IMR-90 (cell line): ENCODE results near the gene ME3.

Experiments used
- CTCF ChIP-seq: conservative IDR thresholded peaks from 2 replicates; pipeline ENCODE4 v1.5.1; 2012; ENCODE audit warnings: mild to moderate bottlenecking, low read depth, low read length, improper control_type of control experiment
- POLR2A ChIP-seq: IDR thresholded peaks from 2 replicates; pipeline ENCODE4 v1.6.1; 2012; ENCODE audit warnings: mild to moderate bottlenecking, low read depth, low read length
- RAD21 ChIP-seq: IDR thresholded peaks from 2 replicates; pipeline ENCODE4 v1.6.1; 2012; ENCODE audit warnings: low read length, improper control_type of control experiment
- RCOR1 ChIP-seq: IDR thresholded peaks from 2 replicates; pipeline ENCODE4 v1.6.1; 2012; ENCODE audit warnings: mild to moderate bottlenecking, low read length, improper control_type of control experiment; ENCODE audit not compliant: insufficient replicate concordance

- TF ChIP-seq CTCF (no peak), POLR2A (no peak), RCOR1 (no peak), RAD21 (no peak)
Observed at GRCh38 chr11:86489442-86489841, 183.0 kb downstream of the ME3 start.
